Measurements from ENCODE around the gene TAS2R38.

Gene TAS2R38

GRCh38 chr7:141949021-141949420, 24.6 kb downstream of the TAS2R38 start:
- H2AFZ ChIP-seq (ENCODE audit: low read length, unreplicated experiment), result no peak overlapping the region
- H3K27ac ChIP-seq (ENCODE audit: low read depth, low read length), result no peak overlapping the region
- no peak overlapping the region for H3K4me3 ChIP-seq (ENCODE audit: low read depth, low read length)
- H3K79me2 ChIP-seq (ENCODE audit: control insufficient read depth, insufficient read depth, low read length, unreplicated experiment), result no peaks in the 10 kb centered on the region
- no peaks in the 10 kb centered on the region for H3K27me3 ChIP-seq (ENCODE audit: insufficient read depth, low read length)
- peaks cover 6% of the 10 kb centered on the region for H3K4me1 ChIP-seq (ENCODE audit: control insufficient read depth, insufficient read depth, low read length, unreplicated experiment)
- no peaks in the 10 kb centered on the region for H3K36me3 ChIP-seq (ENCODE audit: insufficient read depth, low read length)

- H3K4me1 ChIP-seq (ENCODE audit: control insufficient read depth, insufficient read depth, low read length, unreplicated experiment), result peaks cover 6% of the 10 kb centered on the region
- H3K27ac ChIP-seq (ENCODE audit: low read depth, low read length), result peak within 1 kb of the TSS; percentile 30; the same call in 1 of the 2 replicates
- no peaks in the 10 kb centered on the region for H3K79me2 ChIP-seq (ENCODE audit: control insufficient read depth, insufficient read depth, low read length, unreplicated experiment)
- peaks cover 5% of the 10 kb centered on the region; the same call in 1 of the 2 replicates for H3K27me3 ChIP-seq (ENCODE audit: insufficient read depth, low read length)
- H3K4me3 ChIP-seq (ENCODE audit: low read depth, low read length), result no peak within 1 kb of the TSS
- no peaks in the 10 kb centered on the region for H3K36me3 ChIP-seq (ENCODE audit: insufficient read depth, low read length)
- no peak within 1 kb of the TSS for H2AFZ ChIP-seq (ENCODE audit: low read length, unreplicated experiment)
These were observed 26.8 kb downstream of the TAS2R38 start, which contains the start of gene CLEC5A for GRCh38 chr7:141946796-141947195. CLEC5A (minus strand) TSS chr7:141946974; CDS start chr7:141946292, 682 bp downstream.

GRCh38 chr7:141945356-141945755, 28.2 kb downstream of the TAS2R38 start:
- Histone ChIP-seq H3K79me2 (ENCODE audit: control insufficient read depth, insufficient read depth, low read length, unreplicated experiment) (no peaks in the 10 kb centered on the region), H3K4me1 (ENCODE audit: control insufficient read depth, insufficient read depth, low read length, unreplicated experiment) (peaks cover 6% of the 10 kb centered on the region), H2AFZ (ENCODE audit: low read length, unreplicated experiment) (no peak overlapping the region), H3K27ac (ENCODE audit: low read depth, low read length) (peak overlapping the region; percentile 52; the same call in 1 of the 2 replicates), H3K4me3 (ENCODE audit: low read depth, low read length) (no peak overlapping the region), H3K27me3 (ENCODE audit: insufficient read depth, low read length) (peaks cover 5% of the 10 kb centered on the region; the same call in 1 of the 2 replicates), H3K36me3 (ENCODE audit: insufficient read depth, low read length) (no peaks in the 10 kb centered on the region)

GRCh38 chr7:141944811-141945210, 28.8 kb downstream of the TAS2R38 start:
- peaks cover 6% of the 10 kb centered on the region for H3K4me1 ChIP-seq (ENCODE audit: control insufficient read depth, insufficient read depth, low read length, unreplicated experiment)
- H2AFZ ChIP-seq (ENCODE audit: low read length, unreplicated experiment), result no peak overlapping the region
- no peaks in the 10 kb centered on the region for H3K79me2 ChIP-seq (ENCODE audit: control insufficient read depth, insufficient read depth, low read length, unreplicated experiment)
- no peaks in the 10 kb centered on the region for H3K36me3 ChIP-seq (ENCODE audit: insufficient read depth, low read length)
- H3K27me3 ChIP-seq (ENCODE audit: insufficient read depth, low read length), result peaks cover 5% of the 10 kb centered on the region; the same call in 1 of the 2 replicates
- no peak overlapping the region for H3K4me3 ChIP-seq (ENCODE audit: low read depth, low read length)
- peak overlapping the region; percentile 52; the same call in 1 of the 2 replicates for H3K27ac ChIP-seq (ENCODE audit: low read depth, low read length)

- H3K27ac ChIP-seq (ENCODE audit: low read depth, low read length), result no peak overlapping the region
- H3K4me1 ChIP-seq (ENCODE audit: control insufficient read depth, insufficient read depth, low read length, unreplicated experiment), result peaks cover 6% of the 10 kb centered on the region
- H3K4me3 ChIP-seq (ENCODE audit: low read depth, low read length), result no peak overlapping the region
- H3K79me2 ChIP-seq (ENCODE audit: control insufficient read depth, insufficient read depth, low read length, unreplicated experiment), result no peaks in the 10 kb centered on the region
- H2AFZ ChIP-seq (ENCODE audit: low read length, unreplicated experiment), result no peak overlapping the region
- peaks cover 5% of the 10 kb centered on the region; the same call in 1 of the 2 replicates for H3K27me3 ChIP-seq (ENCODE audit: insufficient read depth, low read length)
- H3K36me3 ChIP-seq (ENCODE audit: insufficient read depth, low read length), result no peaks in the 10 kb centered on the region
These were observed 29.7 kb downstream of the TAS2R38 start for GRCh38 chr7:141943846-141944245.

- H3K27me3 ChIP-seq (ENCODE audit: insufficient read depth, low read length), result peaks cover 5% of the 10 kb centered on the region; the same call in 1 of the 2 replicates
- peaks cover 6% of the 10 kb centered on the region for H3K4me1 ChIP-seq (ENCODE audit: control insufficient read depth, insufficient read depth, low read length, unreplicated experiment)
- no peak overlapping the region for H3K27ac ChIP-seq (ENCODE audit: low read depth, low read length)
- no peaks in the 10 kb centered on the region for H3K79me2 ChIP-seq (ENCODE audit: control insufficient read depth, insufficient read depth, low read length, unreplicated experiment)
- H3K4me3 ChIP-seq (ENCODE audit: low read depth, low read length), result no peak overlapping the region
- no peaks in the 10 kb centered on the region for H3K36me3 ChIP-seq (ENCODE audit: insufficient read depth, low read length)
- H2AFZ ChIP-seq (ENCODE audit: low read length, unreplicated experiment), result no peak overlapping the region
These were observed 32.5 kb downstream of the TAS2R38 start for GRCh38 chr7:141941075-141941474.

- Histone ChIP-seq H3K36me3 (ENCODE audit: insufficient read depth, low read length) (no peaks in the 10 kb centered on the region), H3K27ac (ENCODE audit: low read depth, low read length) (no peak overlapping the region), H2AFZ (ENCODE audit: low read length, unreplicated experiment) (no peak overlapping the region), H3K4me1 (ENCODE audit: control insufficient read depth, insufficient read depth, low read length, unreplicated experiment) (no peaks in the 10 kb centered on the region), H3K4me3 (ENCODE audit: low read depth, low read length) (no peak overlapping the region), H3K79me2 (ENCODE audit: control insufficient read depth, insufficient read depth, low read length, unreplicated experiment) (no peaks in the 10 kb centered on the region), H3K27me3 (ENCODE audit: insufficient read depth, low read length) (no peaks in the 10 kb centered on the region)
These were observed 43.4 kb downstream of the TAS2R38 start for GRCh38 chr7:141930211-141930610.

- Histone ChIP-seq H2AFZ (ENCODE audit: low read length, unreplicated experiment) (no peak overlapping the region), H3K36me3 (ENCODE audit: insufficient read depth, low read length) (no peaks in the 10 kb centered on the region), H3K27me3 (ENCODE audit: insufficient read depth, low read length) (no peaks in the 10 kb centered on the region), H3K27ac (ENCODE audit: low read depth, low read length) (no peak overlapping the region), H3K4me3 (ENCODE audit: low read depth, low read length) (no peak overlapping the region), H3K4me1 (ENCODE audit: control insufficient read depth, insufficient read depth, low read length, unreplicated experiment) (no peaks in the 10 kb centered on the region), H3K79me2 (ENCODE audit: control insufficient read depth, insufficient read depth, low read length, unreplicated experiment) (no peaks in the 10 kb centered on the region)
These were observed 44.8 kb downstream of the TAS2R38 start for GRCh38 chr7:141928845-141929195.

GRCh38 chr7:141928146-141928844, 45.3 kb downstream of the TAS2R38 start:
- no peak overlapping the region for H2AFZ ChIP-seq (ENCODE audit: low read length, unreplicated experiment)
- H3K79me2 ChIP-seq (ENCODE audit: control insufficient read depth, insufficient read depth, low read length, unreplicated experiment), result no peaks in the 10 kb centered on the region
- H3K36me3 ChIP-seq (ENCODE audit: insufficient read depth, low read length), result no peaks in the 10 kb centered on the region
- no peak overlapping the region for H3K4me3 ChIP-seq (ENCODE audit: low read depth, low read length)
- H3K4me1 ChIP-seq (ENCODE audit: control insufficient read depth, insufficient read depth, low read length, unreplicated experiment), result no peaks in the 10 kb centered on the region
- no peak overlapping the region for H3K27ac ChIP-seq (ENCODE audit: low read depth, low read length)
- H3K27me3 ChIP-seq (ENCODE audit: insufficient read depth, low read length), result no peaks in the 10 kb centered on the region
